Measurements from ENCODE around the gene HTRA1. TPM values are rescaled to one million over a fixed set of nuclear protein-coding genes. Genes with fewer than 3 reads are reported as not detected.

The HTRA1 gene
- total RNA-seq, 1 experiment from 2014 or later, result 32.8 TPM

- H3K36me3 ChIP-seq (ENCODE audit: control insufficient read depth, insufficient read depth, low read length), result no peaks in the 10 kb centered on the region
- in situ Hi-C loops (cut with HindIII; ENCODE audit: low pct_unique_long_range_greater_than_20kb, low sequenced_read_pairs), result no loop called here
- no peak for TF ChIP-seq POLR2AphosphoS5 (IDR thresholded peaks at IDR 0.05; ENCODE audit: low read depth, low read length)
- no peak for TF ChIP-seq REST (IDR thresholded peaks at IDR 0.05; ENCODE audit: insufficient read depth in 1 of 2, low read depth in 2 of 2, low read length in 1 of 2)
- no peak for TF ChIP-seq TCF7L2 (IDR thresholded peaks at IDR 0.05; ENCODE audit: low read depth, low read length)
- TF ChIP-seq SIN3A (IDR thresholded peaks at IDR 0.05; ENCODE audit: borderline replicate concordance, insufficient read depth, low read depth, low read length), result no peak
- TF ChIP-seq CTCF (IDR thresholded peaks at IDR 0.05), result no peak
- intact Hi-C loops (cut with micrococcal nuclease; ENCODE audit: unreplicated experiment), result no loop called here
- BruUV-seq (replicated peaks), result no TSS peak
- 0 out of 2 replicates have a peak, but pooled peaks cover 5% of the 10 kb centered on the region for H3K27me3 ChIP-seq (ENCODE audit: control insufficient read depth, insufficient read depth, low read length)
- ChIA-PET POLR2A (no interaction called here), CTCF (no interaction called here)
- no peaks in the 10 kb centered on the region for H3K9me3 ChIP-seq (ENCODE audit: control insufficient read depth, insufficient read depth, low read depth, low read length)
- ATAC-seq (no peak), DNase-seq (ENCODE audit: low read depth, low spot score) (no peak)
- H3K27ac ChIP-seq (ENCODE audit: low read length), result no peak overlapping the region
- H3K4me1 ChIP-seq (ENCODE audit: control insufficient read depth, insufficient read depth, low read length), result no peaks in the 10 kb centered on the region
- H3K4me3 ChIP-seq (ENCODE audit: low read depth in 2 of 2, low read length in 2 of 2), result no peak overlapping the region
Measured at GRCh38 chr10:122546242-122546641, 84.9 kb downstream of the HTRA1 start.

- no TSS peak for BruUV-seq (replicated peaks)
- CTCF ChIA-PET, result no interaction called here
Measured at GRCh38 chr10:122548407-122549085, 87.2 kb downstream of the HTRA1 start.

More at GRCh38 chr10:122548407-122549085, 87.2 kb downstream of the HTRA1 start:
- H3K27ac ChIP-seq (ENCODE audit: low read length), result no peak overlapping the region
- TF ChIP-seq REST (IDR thresholded peaks at IDR 0.05; ENCODE audit: insufficient read depth in 1 of 2, low read depth in 2 of 2, low read length in 1 of 2), result no peak
- TF ChIP-seq POLR2AphosphoS5 (IDR thresholded peaks at IDR 0.05; ENCODE audit: low read depth, low read length), result no peak
- TF ChIP-seq TCF7L2 (IDR thresholded peaks at IDR 0.05; ENCODE audit: low read depth, low read length), result no peak
- TF ChIP-seq CTCF (IDR thresholded peaks at IDR 0.05), result no peak
- no peak for TF ChIP-seq SIN3A (IDR thresholded peaks at IDR 0.05; ENCODE audit: borderline replicate concordance, insufficient read depth, low read depth, low read length)
- POLR2A ChIA-PET, result no interaction called here
- ATAC-seq (no peak), DNase-seq (ENCODE audit: low read depth, low spot score) (no peak)
- no peaks in the 10 kb centered on the region for H3K9me3 ChIP-seq (ENCODE audit: control insufficient read depth, insufficient read depth, low read depth, low read length)
- H3K27me3 ChIP-seq (ENCODE audit: control insufficient read depth, insufficient read depth, low read length), result no peaks in the 10 kb centered on the region
- no peaks in the 10 kb centered on the region for H3K36me3 ChIP-seq (ENCODE audit: control insufficient read depth, insufficient read depth, low read length)
- no peaks in the 10 kb centered on the region for H3K4me1 ChIP-seq (ENCODE audit: control insufficient read depth, insufficient read depth, low read length)
- H3K4me3 ChIP-seq (ENCODE audit: low read depth in 2 of 2, low read length in 2 of 2), result no peak overlapping the region
- intact Hi-C loops (cut with micrococcal nuclease; ENCODE audit: unreplicated experiment), result no loop called here
- in situ Hi-C loops (cut with HindIII; ENCODE audit: low pct_unique_long_range_greater_than_20kb, low sequenced_read_pairs), result no loop called here
